A549 (cell line): ENCODE measurements around the gene PLCB3. TPM values are rescaled to one million over a fixed set of nuclear protein-coding genes. Genes with fewer than 3 reads are reported as not detected.

ENCODE experiments used
- ATAC-seq, 2 experiments: fragments of 200-7000 bp in 1 of 2; fragments of >200 bp in 1 of 2; cut with Nextera tagmentation in 1 of 2; cut with Tn5 transposase in 1 of 2; 3 replicates each; pipeline versions ENCODE4 v1.8.0 to v1.9.1; 2018 to 2020; ENCODE audit warnings: mild to moderate bottlenecking in 1 of 2, moderate library complexity in 1 of 2
- CTCF ChIA-PET: fragments of 300-600 bp; sonication (Branson Sonifier 250); formaldehyde crosslinking; extraction: SDS; loops from one replicate; lab custom pipeline; 2021; ENCODE audit warnings: antibody characterized with exemption, inconsistent platforms; lab: Yijun Ruan, JAX
- POLR2A ChIA-PET: fragments of 350-600 bp; formaldehyde crosslinking; extraction: SDS; loops from one replicate; lab custom pipeline; 2021; ENCODE audit warnings: antibody characterized with exemption, inconsistent platforms; lab: Yijun Ruan, JAX
- DNase-seq, 2 experiments: peaks; one replicate each; pipeline versions ENCODE4 v3.0.0 to v3.0.0-alpha.2; 2011 to 2016; ENCODE audit warnings: low read depth in 1 of 2, low spot score in 1 of 2
- FAIRE-seq: peaks from 2 replicates; lab custom pipeline; 2011; peaks lifted over from hg19 to GRCh38; lab: Jason Lieb, UNC
- H3K27ac ChIP-seq, 2 experiments: fragments of >200 bp; sonication (Bioruptor Twin); formaldehyde crosslinking; 3 replicates each; pipeline ENCODE4 v1.5.1; 2016 to 2017
- H3K4me1 ChIP-seq: fragments of >200 bp; sonication (Bioruptor Twin); formaldehyde crosslinking; 3 replicates; pipeline ENCODE4 v1.6.1; 2016
- H3K4me2 ChIP-seq: fragments of >200 bp; sonication (Bioruptor Twin); formaldehyde crosslinking; 3 replicates; pipeline ENCODE4 v1.6.1; 2016
- H3K4me3 ChIP-seq: fragments of >200 bp; sonication (Bioruptor Twin); formaldehyde crosslinking; 3 replicates; pipeline ENCODE4 v1.5.1; 2016
- H3K9me3 ChIP-seq: fragments of >200 bp; sonication (Bioruptor Twin); formaldehyde crosslinking; 3 replicates; pipeline ENCODE4 v1.6.1; 2016
- CBX2 ChIP-seq: fragments of 200-600 bp; sonication (generic); IDR thresholded peaks from 2 replicates; pipeline ENCODE4 v1.6.1; 2016; ENCODE audit warnings: low read depth, mild to moderate bottlenecking, borderline replicate concordance
- CHD4 ChIP-seq: fragments of 200-600 bp; sonication (generic); IDR thresholded peaks from 2 replicates; pipeline ENCODE4 v1.6.1; 2016; ENCODE audit warnings: antibody characterized with exemption, mild to moderate bottlenecking, borderline replicate concordance
- EHMT2 ChIP-seq: fragments of 200-600 bp; sonication (generic); IDR thresholded peaks from 2 replicates; pipeline ENCODE4 v1.6.1; 2016; ENCODE audit warnings: antibody characterized with exemption, low read depth, mild to moderate bottlenecking, moderate library complexity
- EP300 ChIP-seq, 2 experiments: fragments of >200 bp; sonication (Bioruptor Twin); formaldehyde crosslinking; IDR thresholded peaks; 2 replicates in 1 of 2; 3 replicates in 1 of 2; pipeline ENCODE4 v1.6.1; 2016 to 2017
- ESRRA ChIP-seq: fragments of 150-350 bp; IDR thresholded peaks from 2 replicates; pipeline ENCODE4 v1.6.1; 2014; ENCODE audit warnings: mild to moderate bottlenecking, low read length, borderline replicate concordance
- FOSB ChIP-seq: fragments of 250-450 bp; sonication (Bioruptor Pico); IDR thresholded peaks from 2 replicates; pipeline ENCODE4 v1.5.0; 2020; ENCODE audit warnings: mild to moderate bottlenecking, moderate library complexity
- HOXB5 ChIP-seq: fragments of 250-450 bp; sonication (Bioruptor Pico); IDR thresholded peaks from 2 replicates; pipeline ENCODE4 v1.5.0; 2020; ENCODE audit warnings: mild to moderate bottlenecking, moderate library complexity
- MYC ChIP-seq: IDR thresholded peaks from 2 replicates; pipeline ENCODE4 v1.6.1; 2012; ENCODE audit warnings: mild to moderate bottlenecking, inconsistent platforms, low read length, improper control_type of control experiment, borderline replicate concordance
- NFE2L2 ChIP-seq: fragments of 150-350 bp; conservative IDR thresholded peaks from 2 replicates; pipeline ENCODE4 v1.6.1; 2014; ENCODE audit warnings: low read length
- NPAS2 ChIP-seq: fragments of 250-450 bp; sonication (Bioruptor Pico); IDR thresholded peaks from 2 replicates; pipeline ENCODE4 v1.8.0; 2022; ENCODE audit warnings: mild to moderate bottlenecking, moderate library complexity, borderline replicate concordance
- RARB ChIP-seq: fragments of 250-450 bp; sonication (Bioruptor Pico); IDR thresholded peaks from 2 replicates; pipeline ENCODE4 v1.8.0; 2021; ENCODE audit warnings: mild to moderate bottlenecking, moderate library complexity
- RCOR1 ChIP-seq: fragments of 150-350 bp; IDR thresholded peaks from 2 replicates; pipeline ENCODE4 v1.6.1; 2014; ENCODE audit warnings: antibody characterized with exemption, low read length, low read depth
- SREBF2 ChIP-seq: fragments of 450-650 bp; IDR thresholded peaks from 2 replicates; pipeline ENCODE4 v1.6.1; 2014; ENCODE audit warnings: mild to moderate bottlenecking, moderate library complexity
- TFCP2L1 ChIP-seq: fragments of 250-450 bp; sonication (Bioruptor Pico); IDR thresholded peaks from 2 replicates; pipeline ENCODE4 v1.5.0; 2021; ENCODE audit warnings: mild to moderate bottlenecking
- TP53 ChIP-seq: fragments of 250-450 bp; sonication (Bioruptor Pico); IDR thresholded peaks from 2 replicates; pipeline ENCODE4 v1.5.0; 2021; ENCODE audit warnings: mild to moderate bottlenecking, moderate library complexity
- ZNF302 ChIP-seq: fragments of 250-450 bp; sonication (Bioruptor Pico); IDR thresholded peaks from 2 replicates; pipeline ENCODE4 v1.9.0; 2021; ENCODE audit warnings: inconsistent platforms, mild to moderate bottlenecking, moderate library complexity
- WGBS: methylation state at CpG from one replicate; pipeline ENCODE4 v1.1.6; 2017; ENCODE audit errors: missing lambda C conversion rate; 5-methylcytosine and 5-hydroxymethylcytosine counted together
- polyA plus RNA-seq, 4 experiments: library from polyadenylated mRNA; depleted of rRNA in 3 of 4; stranded (reverse); fragments of >200 nt; fragmentation: RNase III in 1 of 4; extraction: RNeasy Plus Mini Kit Qiagen cat#74134 plus additional on column Dnase treatment in 1 of 4; gene quantifications; 2 replicates in 3 of 4; 3 replicates in 1 of 4; pipeline ENCODE4 v1.2.3, GENCODE V29; 2011 to 2017
- TF ChIP-seq, protein P1 (sequence below): fragments of >200 bp; sonication (Bioruptor Twin); formaldehyde crosslinking; IDR thresholded peaks from 2 replicates; pipeline ENCODE4 v1.6.1; 2016
- TF ChIP-seq, protein P2 (sequence below): IDR thresholded peaks from 2 replicates; pipeline ENCODE4 v1.6.1; 2012
- TF ChIP-seq, protein P3 (sequence below): fragments of 250-450 bp; sonication (Bioruptor Pico); IDR thresholded peaks from 2 replicates; pipeline ENCODE4 v1.5.0; 2020; ENCODE audit warnings: low read depth, mild to moderate bottlenecking, moderate library complexity
- TF ChIP-seq, protein P4 (sequence below): fragments of 450-650 bp; IDR thresholded peaks from 2 replicates; pipeline ENCODE4 v1.6.1; 2014; ENCODE audit warnings: antibody characterized with exemption
- TF ChIP-seq, protein P5 (sequence below): fragments of 150-350 bp; IDR thresholded peaks from 2 replicates; pipeline ENCODE4 v1.6.1; 2014; ENCODE audit warnings: low read depth, mild to moderate bottlenecking, low read length

The PLCB3 gene
- polyA plus RNA-seq, 2 of the 4 experiments (the other 2 are of a cell fraction), result 8.8 to 21.2 TPM

DNA sequence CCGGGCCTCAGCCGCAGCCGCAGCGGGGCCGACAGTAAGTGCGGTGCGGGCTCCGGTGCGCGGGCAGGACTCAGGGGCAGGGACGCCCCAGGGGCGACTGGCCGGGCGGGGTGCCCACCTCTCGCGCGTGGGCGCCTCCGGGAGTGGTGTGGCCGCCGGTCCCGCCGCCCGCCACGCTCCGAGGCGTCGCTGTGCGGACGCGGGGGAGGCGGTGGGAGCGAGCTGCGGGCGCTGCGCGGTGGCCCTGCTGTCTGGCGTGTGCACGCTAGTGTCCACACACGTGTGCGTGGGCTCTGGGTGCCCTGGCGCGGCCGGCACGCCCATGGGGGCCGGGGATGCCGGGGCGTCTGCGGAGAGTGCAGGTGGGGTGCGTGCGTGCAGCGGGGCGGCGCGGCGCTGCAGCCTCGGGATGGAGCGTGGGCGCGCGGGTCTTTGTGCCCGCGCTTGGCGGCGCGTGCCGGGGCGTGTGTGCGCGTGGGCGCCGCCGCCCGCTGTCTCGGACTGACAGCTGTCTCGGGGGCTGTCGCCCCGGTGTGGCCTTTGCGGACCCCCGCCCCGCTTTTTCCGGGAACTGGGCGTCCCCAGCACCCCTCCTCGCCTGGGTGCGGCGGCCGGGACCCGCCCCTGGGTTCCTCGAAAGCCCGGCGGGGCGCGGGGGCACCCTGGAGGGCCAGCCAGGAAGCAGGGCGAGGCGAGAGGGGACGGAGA is 40.6 kb downstream of the PLCB3 start:
- no peak for ATAC-seq
- peaks cover 5% of the 10 kb centered on the region; the same call in 2 of the 3 replicates for H3K4me1 ChIP-seq
- WGBS, result 36% methylated on average over 10 of the region's 96 CpGs
- POLR2A ChIA-PET, result no interaction called here
- H3K27ac ChIP-seq, result 0 out of 6 replicates have a peak overlapping the region, but pooled peaks of 1 of the 2 experiments have one; percentile 30
- TF ChIP-seq, protein P1, sequence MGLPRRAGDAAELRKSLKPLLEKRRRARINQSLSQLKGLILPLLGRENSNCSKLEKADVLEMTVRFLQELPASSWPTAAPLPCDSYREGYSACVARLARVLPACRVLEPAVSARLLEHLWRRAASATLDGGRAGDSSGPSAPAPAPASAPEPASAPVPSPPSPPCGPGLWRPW, result no peak
- TF ChIP-seq, protein P2, sequence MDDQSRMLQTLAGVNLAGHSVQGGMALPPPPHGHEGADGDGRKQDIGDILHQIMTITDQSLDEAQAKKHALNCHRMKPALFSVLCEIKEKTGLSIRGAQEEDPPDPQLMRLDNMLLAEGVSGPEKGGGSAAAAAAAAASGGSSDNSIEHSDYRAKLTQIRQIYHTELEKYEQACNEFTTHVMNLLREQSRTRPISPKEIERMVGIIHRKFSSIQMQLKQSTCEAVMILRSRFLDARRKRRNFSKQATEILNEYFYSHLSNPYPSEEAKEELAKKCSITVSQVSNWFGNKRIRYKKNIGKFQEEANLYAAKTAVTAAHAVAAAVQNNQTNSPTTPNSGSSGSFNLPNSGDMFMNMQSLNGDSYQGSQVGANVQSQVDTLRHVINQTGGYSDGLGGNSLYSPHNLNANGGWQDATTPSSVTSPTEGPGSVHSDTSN, result no peak
- TF ChIP-seq FOSB (no peak), ZNF302 (CRISPR knock-in tag) (no peak), CBX2 (no peak), NPAS2 (CRISPR knock-in tag) (no peak), NFE2L2 (no peak), RCOR1 (no peak)
- TF ChIP-seq, all 56 proteins: peak for 0
- no peak for DNase-seq
- CTCF ChIA-PET, result interaction anchor here (1.1 to 20.5 kb wide), 2 partner anchors 10 to 12 kb away, joined by 3 to 448 read pairs; partner anchors contain the start of genes CATSPERZ and ESRRA
- Histone ChIP-seq H3K9me3 (no peaks in the 10 kb centered on the region), H3K4me3 (no peak overlapping the region), H3K4me2 (peak overlapping the region; percentile 49)
- FAIRE-seq, result no peak

DNA sequence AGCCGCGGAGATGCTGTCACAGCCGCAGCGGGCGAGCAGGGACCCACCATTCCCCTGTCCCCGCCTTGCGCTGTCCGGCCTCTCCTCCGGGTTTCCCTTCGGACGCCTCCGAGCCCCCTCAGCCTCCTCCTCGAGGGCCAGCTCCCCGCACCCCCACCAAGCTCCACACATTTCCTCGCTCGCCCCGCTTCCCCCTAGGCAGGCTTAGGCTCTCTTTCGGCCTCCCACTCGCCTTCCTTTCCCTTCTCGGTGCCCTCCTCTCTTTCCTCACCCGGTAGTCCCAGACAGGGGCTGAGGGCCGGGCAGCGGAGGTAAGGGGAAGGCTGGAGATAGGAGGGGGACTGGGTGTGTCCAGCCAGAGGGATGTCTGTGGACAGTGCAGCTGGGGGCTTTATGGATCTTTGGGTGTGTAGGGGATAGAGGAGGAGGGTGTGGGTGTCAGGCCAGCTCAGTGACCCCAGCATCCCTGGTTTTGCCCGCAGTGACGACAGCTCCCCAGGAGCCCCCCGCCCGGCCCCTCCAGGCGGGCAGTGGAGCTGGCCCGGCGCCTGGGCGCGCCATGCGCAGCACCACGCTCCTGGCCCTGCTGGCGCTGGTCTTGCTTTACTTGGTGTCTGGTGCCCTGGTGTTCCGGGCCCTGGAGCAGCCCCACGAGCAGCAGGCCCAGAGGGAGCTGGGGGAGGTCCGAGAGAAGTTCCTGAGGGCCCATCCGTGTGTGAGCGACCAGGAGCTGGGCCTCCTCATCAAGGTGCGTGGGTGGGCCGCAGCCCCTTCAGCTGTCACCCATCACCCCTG is 41.3 kb downstream of the PLCB3 start:
- 86% methylated on average over 34 of the region's 42 CpGs for WGBS
- POLR2A ChIA-PET, result no interaction called here
- Histone ChIP-seq H3K4me2 (no peak overlapping the region), H3K4me3 (no peak overlapping the region), H3K9me3 (no peaks in the 10 kb centered on the region), H3K27ac (no peak overlapping the region), H3K4me1 (peaks cover 5% of the 10 kb centered on the region; the same call in 2 of the 3 replicates)
- ATAC-seq (no peak), FAIRE-seq (no peak), DNase-seq (no peak)
- CTCF ChIA-PET, result interaction anchor here (1.0 to 20.5 kb wide), 4 partner anchors 10 to 39 kb away, joined by 3 to 448 read pairs (median 4); partner anchors contain the start of genes CATSPERZ and ESRRA
- TF ChIP-seq TP53 (CRISPR knock-in tag) (no peak), EP300 (IDR thresholded peaks at IDR 0.05) (no peak), TFCP2L1 (CRISPR knock-in tag) (no peak), MYC (no peak), EHMT2 (no peak), NFE2L2 (no peak), CBX2 (no peak), CHD4 (no peak), ESRRA (no peak), RARB (CRISPR knock-in tag) (no peak), SREBF2 (no peak), HOXB5 (CRISPR knock-in tag) (no peak)
- TF ChIP-seq, protein P3, sequence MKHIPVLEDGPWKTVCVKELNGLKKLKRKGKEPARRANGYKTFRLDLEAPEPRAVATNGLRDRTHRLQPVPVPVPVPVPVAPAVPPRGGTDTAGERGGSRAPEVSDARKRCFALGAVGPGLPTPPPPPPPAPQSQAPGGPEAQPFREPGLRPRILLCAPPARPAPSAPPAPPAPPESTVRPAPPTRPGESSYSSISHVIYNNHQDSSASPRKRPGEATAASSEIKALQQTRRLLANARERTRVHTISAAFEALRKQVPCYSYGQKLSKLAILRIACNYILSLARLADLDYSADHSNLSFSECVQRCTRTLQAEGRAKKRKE, result no peak
- TF ChIP-seq, protein P4, sequence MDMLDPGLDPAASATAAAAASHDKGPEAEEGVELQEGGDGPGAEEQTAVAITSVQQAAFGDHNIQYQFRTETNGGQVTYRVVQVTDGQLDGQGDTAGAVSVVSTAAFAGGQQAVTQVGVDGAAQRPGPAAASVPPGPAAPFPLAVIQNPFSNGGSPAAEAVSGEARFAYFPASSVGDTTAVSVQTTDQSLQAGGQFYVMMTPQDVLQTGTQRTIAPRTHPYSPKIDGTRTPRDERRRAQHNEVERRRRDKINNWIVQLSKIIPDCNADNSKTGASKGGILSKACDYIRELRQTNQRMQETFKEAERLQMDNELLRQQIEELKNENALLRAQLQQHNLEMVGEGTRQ, result no peak
- TF ChIP-seq, protein P5, sequence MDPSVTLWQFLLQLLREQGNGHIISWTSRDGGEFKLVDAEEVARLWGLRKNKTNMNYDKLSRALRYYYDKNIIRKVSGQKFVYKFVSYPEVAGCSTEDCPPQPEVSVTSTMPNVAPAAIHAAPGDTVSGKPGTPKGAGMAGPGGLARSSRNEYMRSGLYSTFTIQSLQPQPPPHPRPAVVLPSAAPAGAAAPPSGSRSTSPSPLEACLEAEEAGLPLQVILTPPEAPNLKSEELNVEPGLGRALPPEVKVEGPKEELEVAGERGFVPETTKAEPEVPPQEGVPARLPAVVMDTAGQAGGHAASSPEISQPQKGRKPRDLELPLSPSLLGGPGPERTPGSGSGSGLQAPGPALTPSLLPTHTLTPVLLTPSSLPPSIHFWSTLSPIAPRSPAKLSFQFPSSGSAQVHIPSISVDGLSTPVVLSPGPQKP, result no peak
